AG09309 (cell line): ENCODE results near the gene SPDYC.

Experiments
- DNase-seq: peaks from one replicate; pipeline ENCODE4 v3.0.0-alpha.2; 2010; ENCODE audit warnings: low read depth
- H3K4me3 ChIP-seq: 2 replicates; pipeline ENCODE4 v1.5.1; 2011; ENCODE audit warnings: mild to moderate bottlenecking, low read depth, low read length, moderate library complexity; ENCODE audit not compliant: control insufficient read depth
- CTCF ChIP-seq: IDR thresholded peaks from 2 replicates; pipeline ENCODE4 v1.5.1; 2011; ENCODE audit warnings: mild to moderate bottlenecking, low read depth, low read length, inconsistent platforms; ENCODE audit not compliant: insufficient read depth, control insufficient read depth; ENCODE audit errors: missing control alignments

Gene SPDYC

DNA sequence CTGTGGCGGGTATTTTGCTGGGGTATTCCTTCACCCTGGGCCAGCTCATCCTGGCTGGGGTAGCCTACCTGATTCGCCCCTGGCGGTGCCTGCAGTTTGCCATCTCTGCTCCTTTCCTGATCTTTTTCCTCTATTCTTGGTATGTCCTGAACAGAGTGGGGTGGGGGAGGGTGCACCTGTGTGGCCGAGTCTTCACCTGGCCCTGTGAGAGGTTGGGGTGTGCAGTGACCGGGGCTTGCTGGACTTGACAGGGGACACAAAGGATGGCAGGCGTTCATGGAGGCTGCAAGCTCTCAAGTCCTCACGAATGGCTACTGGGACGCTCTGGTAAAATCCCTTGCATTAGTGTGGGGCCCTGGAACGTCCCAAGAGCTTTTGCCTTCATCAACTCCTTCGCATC is 51.0 kb downstream of the SPDYC start:
- no peak for TF ChIP-seq CTCF
- DNase-seq: no peak
- no peak overlapping the region for H3K4me3 ChIP-seq
